ENCODE measurements around the gene FYB2. TPM values are rescaled to one million over a fixed set of nuclear protein-coding genes. Genes with fewer than 3 reads are reported as not detected.

Gene FYB2
- total RNA-seq, 1 experiment from 2014 or later = 0.48 TPM

DNA sequence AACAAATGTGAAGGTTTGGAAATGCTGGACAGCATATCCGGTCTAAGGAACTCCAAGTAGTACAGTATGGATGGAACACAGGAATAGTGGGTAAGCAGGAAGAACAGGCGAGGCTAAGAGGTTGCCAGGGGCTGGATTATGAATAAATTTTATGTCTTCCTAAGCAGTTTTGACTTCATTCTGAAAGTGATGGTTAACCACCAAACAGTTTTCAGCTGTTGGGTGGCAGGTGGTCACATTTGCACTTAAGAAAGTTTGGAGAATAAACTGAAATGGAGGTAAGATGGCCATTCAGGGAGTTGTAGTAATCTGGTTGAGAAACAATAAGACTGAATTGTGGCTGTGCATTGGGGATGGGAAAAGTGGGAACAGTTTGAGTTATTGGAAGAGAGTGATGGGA is 90.2 kb downstream of the FYB2 start:
- H3K9me3 ChIP-seq (ENCODE audit: control insufficient read depth, low read depth, low read length) = no peaks in the 10 kb centered on the region
- H2AFZ ChIP-seq (ENCODE audit: low read length) = no peak overlapping the region
- no peak overlapping the region for H2BK20ac ChIP-seq (ENCODE audit: low read depth, low read length, poor library complexity, severe bottlenecking)
- no peak overlapping the region for H3K9ac ChIP-seq (ENCODE audit: extremely low read depth, insufficient read length, low read length)
- H3K79me2 ChIP-seq (ENCODE audit: insufficient read depth, low read length) = no peaks in the 10 kb centered on the region
- no peak overlapping the region for H2BK120ac ChIP-seq (ENCODE audit: low read depth, low read length, poor library complexity, severe bottlenecking)
- H3T11ph ChIP-seq (ENCODE audit: low read length) = no peak overlapping the region
- no CpG with 5 or more reads among the region's 2 CpGs for WGBS (ENCODE audit: extremely low coverage, insufficient read length, low lambda C conversion rate)
- peaks cover 8% of the 10 kb centered on the region for H3K27me3 Mint-ChIP-seq (ENCODE audit: low read depth)
- H3K4me3 Mint-ChIP-seq = no peak overlapping the region
- H4K91ac ChIP-seq (ENCODE audit: insufficient read length, low read depth, low read length) = no peak overlapping the region
- H4K5ac ChIP-seq (ENCODE audit: insufficient read length, low read depth, low read length) = no peak overlapping the region
- H3K27me3 ChIP-seq (ENCODE audit: insufficient read depth, low read length) = no peaks in the 10 kb centered on the region
- no peak overlapping the region for H3K14ac ChIP-seq (ENCODE audit: insufficient read depth, low read length)
- no peaks in the 10 kb centered on the region for H3K9me3 Mint-ChIP-seq
- H3K4me1 ChIP-seq (ENCODE audit: insufficient read depth, low read length) = no peaks in the 10 kb centered on the region
- H3K4me2 ChIP-seq (ENCODE audit: insufficient read depth, insufficient read length, low read length) = no peak overlapping the region
- no peaks in the 10 kb centered on the region for H3K79me1 ChIP-seq (ENCODE audit: insufficient read depth, low read depth, low read length, poor library complexity, severe bottlenecking)
- no peak overlapping the region for H3K56ac ChIP-seq (ENCODE audit: insufficient read length, low read depth, low read length)
- no peak overlapping the region for H2BK15ac ChIP-seq (ENCODE audit: low read depth, low read length)
- no peak overlapping the region for H3K23ac ChIP-seq (ENCODE audit: insufficient read length, low read depth, low read length)
- H2BK5ac ChIP-seq (ENCODE audit: insufficient read length, low read length) = no peak overlapping the region
- no peaks in the 10 kb centered on the region for H4K20me1 ChIP-seq (ENCODE audit: control insufficient read depth, insufficient read depth, insufficient read length)
- no peak overlapping the region for H3K18ac ChIP-seq (ENCODE audit: insufficient read length, low read depth, low read length)
- no peaks in the 10 kb centered on the region for H3K4me1 Mint-ChIP-seq
- no peak overlapping the region for H2AK5ac ChIP-seq (ENCODE audit: insufficient read length, low read length)
- no peak overlapping the region for H3K27ac Mint-ChIP-seq
- no peak overlapping the region for H2BK12ac ChIP-seq (ENCODE audit: insufficient read length, low read depth, low read length)
- no peak for DNase-seq
- no peaks in the 10 kb centered on the region for H3K23me2 ChIP-seq (ENCODE audit: insufficient read length, low read depth, low read length, poor library complexity, severe bottlenecking)
- no peaks in the 10 kb centered on the region for H3K36me3 Mint-ChIP-seq (ENCODE audit: insufficient read depth in 1 of 3, low read depth in 3 of 3)
- H3K4ac ChIP-seq (ENCODE audit: low read depth, low read length) = no peak overlapping the region
- no peak overlapping the region for H3K27ac ChIP-seq (ENCODE audit: insufficient read length, low read depth, low read length)
- H4K8ac ChIP-seq (replicated peaks; ENCODE audit: insufficient read length, low read depth, low read length) = no peak overlapping the region
- TF ChIP-seq, protein P1, sequence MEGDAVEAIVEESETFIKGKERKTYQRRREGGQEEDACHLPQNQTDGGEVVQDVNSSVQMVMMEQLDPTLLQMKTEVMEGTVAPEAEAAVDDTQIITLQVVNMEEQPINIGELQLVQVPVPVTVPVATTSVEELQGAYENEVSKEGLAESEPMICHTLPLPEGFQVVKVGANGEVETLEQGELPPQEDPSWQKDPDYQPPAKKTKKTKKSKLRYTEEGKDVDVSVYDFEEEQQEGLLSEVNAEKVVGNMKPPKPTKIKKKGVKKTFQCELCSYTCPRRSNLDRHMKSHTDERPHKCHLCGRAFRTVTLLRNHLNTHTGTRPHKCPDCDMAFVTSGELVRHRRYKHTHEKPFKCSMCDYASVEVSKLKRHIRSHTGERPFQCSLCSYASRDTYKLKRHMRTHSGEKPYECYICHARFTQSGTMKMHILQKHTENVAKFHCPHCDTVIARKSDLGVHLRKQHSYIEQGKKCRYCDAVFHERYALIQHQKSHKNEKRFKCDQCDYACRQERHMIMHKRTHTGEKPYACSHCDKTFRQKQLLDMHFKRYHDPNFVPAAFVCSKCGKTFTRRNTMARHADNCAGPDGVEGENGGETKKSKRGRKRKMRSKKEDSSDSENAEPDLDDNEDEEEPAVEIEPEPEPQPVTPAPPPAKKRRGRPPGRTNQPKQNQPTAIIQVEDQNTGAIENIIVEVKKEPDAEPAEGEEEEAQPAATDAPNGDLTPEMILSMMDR (conservative IDR thresholded peaks at IDR 0.05) = no peak

Measured in H9 (cell line).